ENCODE results near the gene HSPB6. TPM values are rescaled to one million over a fixed set of nuclear protein-coding genes. Genes with fewer than 3 reads are reported as not detected.

HSPB6 gene
- total RNA-seq, 1 donor from 2014 or later, result 2.0 TPM

- H3K4me3 ChIP-seq (ENCODE audit: low read depth, low read length), result no peak overlapping the region
- no peak for DNase-seq (ENCODE audit: low read depth)
- TF ChIP-seq, protein P1, sequence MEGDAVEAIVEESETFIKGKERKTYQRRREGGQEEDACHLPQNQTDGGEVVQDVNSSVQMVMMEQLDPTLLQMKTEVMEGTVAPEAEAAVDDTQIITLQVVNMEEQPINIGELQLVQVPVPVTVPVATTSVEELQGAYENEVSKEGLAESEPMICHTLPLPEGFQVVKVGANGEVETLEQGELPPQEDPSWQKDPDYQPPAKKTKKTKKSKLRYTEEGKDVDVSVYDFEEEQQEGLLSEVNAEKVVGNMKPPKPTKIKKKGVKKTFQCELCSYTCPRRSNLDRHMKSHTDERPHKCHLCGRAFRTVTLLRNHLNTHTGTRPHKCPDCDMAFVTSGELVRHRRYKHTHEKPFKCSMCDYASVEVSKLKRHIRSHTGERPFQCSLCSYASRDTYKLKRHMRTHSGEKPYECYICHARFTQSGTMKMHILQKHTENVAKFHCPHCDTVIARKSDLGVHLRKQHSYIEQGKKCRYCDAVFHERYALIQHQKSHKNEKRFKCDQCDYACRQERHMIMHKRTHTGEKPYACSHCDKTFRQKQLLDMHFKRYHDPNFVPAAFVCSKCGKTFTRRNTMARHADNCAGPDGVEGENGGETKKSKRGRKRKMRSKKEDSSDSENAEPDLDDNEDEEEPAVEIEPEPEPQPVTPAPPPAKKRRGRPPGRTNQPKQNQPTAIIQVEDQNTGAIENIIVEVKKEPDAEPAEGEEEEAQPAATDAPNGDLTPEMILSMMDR (conservative IDR thresholded peaks at IDR 0.05; ENCODE audit: low read depth, low read length), result no peak
These were observed 26.5 kb downstream of the HSPB6 start for GRCh38 chr19:35730326-35730725.

DNA sequence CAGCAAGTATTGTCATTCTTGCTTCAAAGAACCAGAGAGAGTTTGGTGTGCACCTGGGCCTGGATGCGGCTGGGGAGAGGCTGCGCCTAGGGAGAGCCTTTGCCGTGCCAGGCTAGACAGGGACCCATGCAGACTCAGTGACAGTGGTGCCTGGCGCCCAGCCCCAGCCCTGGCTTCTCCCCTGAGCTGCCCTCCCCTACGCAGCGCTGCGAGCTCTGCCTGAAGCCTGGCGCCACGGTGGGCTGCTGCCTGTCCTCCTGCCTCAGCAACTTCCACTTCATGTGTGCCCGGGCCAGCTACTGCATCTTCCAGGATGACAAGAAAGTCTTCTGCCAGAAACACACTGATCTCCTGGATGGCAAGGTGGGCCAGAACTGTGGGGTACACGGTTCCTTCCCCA is 27.1 kb downstream of the HSPB6 start:
- TF ChIP-seq, protein P1 (conservative IDR thresholded peaks at IDR 0.05; ENCODE audit: low read depth, low read length), result no peak
- no peak overlapping the region for H3K4me3 ChIP-seq (ENCODE audit: low read depth, low read length)
- DNase-seq (ENCODE audit: low read depth), result no peak

- TF ChIP-seq, protein P1 (conservative IDR thresholded peaks at IDR 0.05; ENCODE audit: low read depth, low read length), result no peak
- H3K4me3 ChIP-seq (ENCODE audit: low read depth, low read length), result no peak overlapping the region
- no peak for DNase-seq (ENCODE audit: low read depth)
These were observed 27.8 kb downstream of the HSPB6 start for GRCh38 chr19:35729021-35729420.

- no peak overlapping the region for H3K4me3 ChIP-seq (ENCODE audit: low read depth, low read length)
- TF ChIP-seq, protein P1 (conservative IDR thresholded peaks at IDR 0.05; ENCODE audit: low read depth, low read length), result no peak
- DNase-seq (ENCODE audit: low read depth), result no peak
These were observed 28.7 kb downstream of the HSPB6 start for GRCh38 chr19:35727956-35728706.

DNA sequence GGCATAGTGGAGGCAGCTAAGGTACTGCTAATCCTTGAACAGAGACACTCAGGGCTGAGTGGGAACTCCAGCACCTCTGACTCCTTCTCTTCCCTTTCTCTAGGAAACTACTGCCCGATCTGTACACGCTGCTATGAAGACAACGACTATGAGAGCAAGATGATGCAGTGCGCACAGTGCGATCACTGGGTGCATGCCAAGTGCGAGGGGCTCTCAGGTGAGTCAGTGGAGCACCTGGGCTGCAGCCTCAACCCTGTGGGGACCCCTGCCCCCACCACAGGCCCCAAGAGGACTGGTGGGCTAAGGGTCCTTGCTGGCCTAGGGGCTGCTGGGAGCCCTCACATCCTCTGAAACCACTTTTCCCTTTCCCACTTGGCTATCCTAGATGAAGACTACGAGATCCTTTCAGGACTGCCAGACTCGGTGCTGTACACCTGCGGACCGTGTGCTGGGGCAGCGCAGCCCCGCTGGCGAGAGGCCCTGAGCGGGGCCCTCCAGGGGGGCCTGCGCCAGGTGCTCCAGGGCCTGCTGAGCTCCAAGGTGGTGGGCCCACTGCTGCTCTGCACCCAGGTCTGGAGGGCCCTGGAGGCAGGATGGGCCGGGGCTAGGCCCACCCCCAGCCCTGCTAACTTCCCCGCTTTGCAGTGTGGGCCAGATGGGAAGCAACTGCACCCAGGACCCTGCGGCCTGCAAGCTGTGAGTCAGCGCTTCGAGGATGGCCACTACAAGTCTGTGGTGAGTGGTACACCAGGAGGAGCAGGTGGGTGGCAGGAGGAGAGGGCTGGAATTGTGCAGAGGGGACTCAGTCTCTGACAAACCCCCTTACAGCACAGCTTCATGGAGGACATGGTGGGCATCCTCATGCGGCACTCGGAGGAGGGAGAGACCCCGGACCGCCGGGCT is 29.5 kb downstream of the HSPB6 start:
- no peak overlapping the region for H3K4me3 ChIP-seq (ENCODE audit: low read depth, low read length)
- no peak for DNase-seq (ENCODE audit: low read depth)
- TF ChIP-seq, protein P1 (conservative IDR thresholded peaks at IDR 0.05; ENCODE audit: low read depth, low read length), result no peak

DNA sequence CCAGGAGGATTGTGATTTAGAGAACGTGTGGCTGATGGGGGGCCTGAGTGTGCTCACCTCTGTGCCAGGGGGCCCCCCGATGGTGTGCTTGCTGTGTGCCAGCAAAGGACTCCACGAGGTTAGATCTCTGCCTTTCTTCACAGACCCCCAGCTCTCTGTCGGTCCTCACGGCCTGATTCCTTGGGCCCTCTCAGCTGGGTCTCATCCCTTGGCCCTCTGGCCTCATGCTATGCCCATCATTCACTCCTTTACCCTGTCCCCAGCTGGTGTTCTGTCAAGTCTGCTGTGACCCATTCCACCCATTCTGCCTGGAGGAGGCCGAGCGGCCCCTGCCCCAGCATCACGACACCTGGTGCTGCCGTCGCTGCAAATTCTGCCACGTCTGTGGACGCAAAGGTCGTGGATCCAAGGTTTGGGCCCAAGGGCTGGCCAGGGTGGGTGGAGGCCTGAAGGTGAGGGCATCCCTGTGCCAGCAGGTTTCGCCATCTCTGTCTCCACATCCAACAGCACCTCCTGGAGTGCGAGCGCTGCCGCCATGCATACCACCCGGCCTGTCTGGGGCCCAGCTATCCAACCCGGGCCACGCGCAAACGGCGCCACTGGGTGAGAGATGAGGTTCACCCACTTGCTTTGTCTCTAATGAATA is 31.5 kb downstream of the HSPB6 start:
- no peak for DNase-seq (ENCODE audit: low read depth)
- TF ChIP-seq, protein P1 (conservative IDR thresholded peaks at IDR 0.05; ENCODE audit: low read depth, low read length), result no peak
- no peak overlapping the region for H3K4me3 ChIP-seq (ENCODE audit: low read depth, low read length)

Measured in epithelial cell of proximal tubule (primary cell).